Activated naive CD4-positive, alpha-beta T cell treated with anti-CD3 and anti-CD28 coated beads for 36 hours (primary cell): ENCODE measurements around the gene TMEM184B. TPM values are rescaled to one million over a fixed set of nuclear protein-coding genes. Genes with fewer than 3 reads are reported as not detected.

ENCODE experiments used
- CTCF ChIA-PET: fragments of 350-600 bp; sonication (Branson Sonifier 250); formaldehyde crosslinking; loops from one replicate; lab custom pipeline; 2021; ENCODE audit warnings: antibody characterized with exemption; lab: Charles Lee
- DNase-seq: peaks from one replicate; pipeline ENCODE4 v3.0.0-alpha.2; 2020
- H3K27ac Mint-ChIP-seq: one replicate; pipeline ENCODE4 v1.8.0; 2021; ENCODE audit warnings: mild to moderate bottlenecking, mixed read lengths
- H3K27me3 Mint-ChIP-seq: one replicate; pipeline ENCODE4 v1.8.0; 2021; ENCODE audit warnings: low read depth, mixed read lengths
- H3K36me3 Mint-ChIP-seq: one replicate; pipeline ENCODE4 v1.8.0; 2021; ENCODE audit warnings: low read depth, mixed read lengths
- H3K4me1 Mint-ChIP-seq: one replicate; pipeline ENCODE4 v1.8.0; 2021; ENCODE audit warnings: low read depth, mixed read lengths
- H3K4me3 Mint-ChIP-seq: one replicate; pipeline ENCODE4 v1.8.0; 2021; ENCODE audit warnings: mild to moderate bottlenecking, moderate library complexity, mixed read lengths
- H3K9me3 Mint-ChIP-seq: one replicate; pipeline ENCODE4 v1.8.0; 2021; ENCODE audit warnings: mixed read lengths
- intact Hi-C: fragments of 100-400 bp; cut with micrococcal nuclease; formaldehyde crosslinking; loops from one replicate; pipeline ENCODE4 v1.15.1; 2023
- total RNA-seq, 2 experiments: library from RNA; stranded (reverse); gene quantifications; one replicate each; pipeline ENCODE4 v1.2.3, GENCODE V29; 2021

TMEM184B gene
- total RNA-seq, 2 experiments from 2014 or later: 15.0 to 15.3 TPM

GRCh38 chr22:38267086-38267485 lies 5.7 kb downstream of the TMEM184B start:
- H3K36me3 Mint-ChIP-seq: no peaks in the 10 kb centered on the region
- intact Hi-C loops: no loop called here
- H3K27ac Mint-ChIP-seq: peak overlapping the region; percentile 87
- H3K4me3 Mint-ChIP-seq: peak overlapping the region; percentile 32
- H3K27me3 Mint-ChIP-seq: no peaks in the 10 kb centered on the region
- CTCF ChIA-PET: interaction anchor here (0.6 to 1.2 kb wide), 7 partner anchors 11 to 198 kb away, joined by 3 to 4 read pairs (median 3); no protein-coding TSS in a partner anchor
- no peaks in the 10 kb centered on the region for H3K9me3 Mint-ChIP-seq
- peaks cover 53% of the 10 kb centered on the region for H3K4me1 Mint-ChIP-seq
- DNase-seq: peak; percentile 76

GRCh38 chr22:38266120-38266519 lies 6.7 kb downstream of the TMEM184B start:
- CTCF ChIA-PET: interaction anchor here (0.8 to 1.2 kb wide), 2 partner anchors 86 to 197 kb away, joined by 3 read pairs; no protein-coding TSS in a partner anchor
- no peak overlapping the region for H3K4me3 Mint-ChIP-seq
- peak overlapping the region; percentile 87 for H3K27ac Mint-ChIP-seq
- peaks cover 55% of the 10 kb centered on the region for H3K4me1 Mint-ChIP-seq
- H3K9me3 Mint-ChIP-seq: no peaks in the 10 kb centered on the region
- intact Hi-C loops: no loop called here
- no peak for DNase-seq
- no peaks in the 10 kb centered on the region for H3K27me3 Mint-ChIP-seq
- no peaks in the 10 kb centered on the region for H3K36me3 Mint-ChIP-seq

- H3K27me3 Mint-ChIP-seq: no peaks in the 10 kb centered on the region
- H3K4me1 Mint-ChIP-seq: peaks cover 45% of the 10 kb centered on the region
- H3K27ac Mint-ChIP-seq: no peak overlapping the region
- CTCF ChIA-PET: interaction anchor here (1.5 kb wide), 1 partner anchor 213 kb away, joined by 4 read pairs; no protein-coding TSS in a partner anchor
- H3K9me3 Mint-ChIP-seq: no peaks in the 10 kb centered on the region
- DNase-seq: no peak
- H3K4me3 Mint-ChIP-seq: no peak overlapping the region
- intact Hi-C loops: no loop called here
- H3K36me3 Mint-ChIP-seq: no peaks in the 10 kb centered on the region
Measured at GRCh38 chr22:38264322-38264843, 8.4 kb downstream of the TMEM184B start.

GRCh38 chr22:38262051-38262795 lies 10.6 kb downstream of the TMEM184B start:
- Mint-ChIP-seq H3K27ac (no peak overlapping the region), H3K4me1 (peaks cover 32% of the 10 kb centered on the region), H3K4me3 (no peak overlapping the region), H3K9me3 (no peaks in the 10 kb centered on the region), H3K36me3 (no peaks in the 10 kb centered on the region), H3K27me3 (no peaks in the 10 kb centered on the region)
- intact Hi-C loops: loop anchor here (1.0 kb wide), 2 partner anchors 91 to 310 kb away; no protein-coding TSS in a partner anchor
- DNase-seq: peak; percentile 60
- CTCF ChIA-PET: no interaction called here

- no peak overlapping the region for H3K27ac Mint-ChIP-seq
- H3K4me1 Mint-ChIP-seq: peaks cover 25% of the 10 kb centered on the region
- intact Hi-C loops: no loop called here
- no peaks in the 10 kb centered on the region for H3K27me3 Mint-ChIP-seq
- no peaks in the 10 kb centered on the region for H3K36me3 Mint-ChIP-seq
- no peaks in the 10 kb centered on the region for H3K9me3 Mint-ChIP-seq
- no peak for DNase-seq
- CTCF ChIA-PET: interaction anchor here (1.0 kb wide), 1 partner anchor 17 kb away, joined by 3 read pairs; no protein-coding TSS in a partner anchor
- H3K4me3 Mint-ChIP-seq: no peak overlapping the region
Measured at GRCh38 chr22:38260761-38261681, 11.8 kb downstream of the TMEM184B start.

- no peak overlapping the region for H3K27ac Mint-ChIP-seq
Measured at GRCh38 chr22:38259370-38259769, 13.4 kb downstream of the TMEM184B start.

GRCh38 chr22:38258895-38259294 lies 13.9 kb downstream of the TMEM184B start:
- no peak for DNase-seq
- Mint-ChIP-seq H3K9me3 (no peaks in the 10 kb centered on the region), H3K27me3 (no peaks in the 10 kb centered on the region), H3K27ac (peak overlapping the region; percentile 46), H3K36me3 (no peaks in the 10 kb centered on the region), H3K4me3 (no peak overlapping the region), H3K4me1 (peaks cover 22% of the 10 kb centered on the region)
- intact Hi-C loops: no loop called here
- CTCF ChIA-PET: no interaction called here

More at GRCh38 chr22:38259370-38259769, 13.4 kb downstream of the TMEM184B start:
- no peaks in the 10 kb centered on the region for H3K9me3 Mint-ChIP-seq
- intact Hi-C loops: no loop called here
- H3K4me3 Mint-ChIP-seq: no peak overlapping the region
- no peak for DNase-seq
- no peaks in the 10 kb centered on the region for H3K27me3 Mint-ChIP-seq
- CTCF ChIA-PET: no interaction called here
- H3K36me3 Mint-ChIP-seq: no peaks in the 10 kb centered on the region
- peaks cover 22% of the 10 kb centered on the region for H3K4me1 Mint-ChIP-seq

GRCh38 chr22:38257650-38258250 lies 15.1 kb downstream of the TMEM184B start:
- DNase-seq: no peak
- Mint-ChIP-seq H3K4me1 (peaks cover 22% of the 10 kb centered on the region), H3K36me3 (no peaks in the 10 kb centered on the region), H3K4me3 (no peak overlapping the region), H3K27ac (no peak overlapping the region), H3K27me3 (no peaks in the 10 kb centered on the region), H3K9me3 (no peaks in the 10 kb centered on the region)
- CTCF ChIA-PET: interaction anchor here (0.6 to 1.2 kb wide), 2 partner anchors 82 to 206 kb away, joined by 3 read pairs; no protein-coding TSS in a partner anchor
- intact Hi-C loops: no loop called here

GRCh38 chr22:38257181-38257580 lies 15.6 kb downstream of the TMEM184B start:
- intact Hi-C loops: no loop called here
- no peak for DNase-seq
- CTCF ChIA-PET: interaction anchor here (0.6 to 1.2 kb wide), 2 partner anchors 83 to 205 kb away, joined by 3 read pairs; no protein-coding TSS in a partner anchor
- Mint-ChIP-seq H3K27ac (no peak overlapping the region), H3K4me1 (peaks cover 19% of the 10 kb centered on the region), H3K4me3 (no peak overlapping the region), H3K36me3 (no peaks in the 10 kb centered on the region), H3K9me3 (no peaks in the 10 kb centered on the region), H3K27me3 (no peaks in the 10 kb centered on the region)

GRCh38 chr22:38255697-38256096 lies 17.1 kb downstream of the TMEM184B start:
- H3K9me3 Mint-ChIP-seq: no peaks in the 10 kb centered on the region
- no peak overlapping the region for H3K4me3 Mint-ChIP-seq
- DNase-seq: no peak
- no peaks in the 10 kb centered on the region for H3K36me3 Mint-ChIP-seq
- H3K27me3 Mint-ChIP-seq: no peaks in the 10 kb centered on the region
- intact Hi-C loops: no loop called here
- H3K27ac Mint-ChIP-seq: no peak overlapping the region
- CTCF ChIA-PET: interaction anchor here (0.6 to 1.1 kb wide), 2 partner anchors 12 to 14 kb away, joined by 4 read pairs; no protein-coding TSS in a partner anchor
- H3K4me1 Mint-ChIP-seq: peaks cover 8% of the 10 kb centered on the region

GRCh38 chr22:38251341-38251692 lies 21.5 kb downstream of the TMEM184B start:
- H3K36me3 Mint-ChIP-seq: no peaks in the 10 kb centered on the region
- H3K4me1 Mint-ChIP-seq: no peaks in the 10 kb centered on the region
- no peaks in the 10 kb centered on the region for H3K9me3 Mint-ChIP-seq
- CTCF ChIA-PET: interaction anchor here (1.6 kb wide), 1 partner anchor 136 kb away, joined by 5 read pairs; no protein-coding TSS in a partner anchor
- intact Hi-C loops: no loop called here
- no peak overlapping the region for H3K4me3 Mint-ChIP-seq
- DNase-seq: no peak
- no peak overlapping the region for H3K27ac Mint-ChIP-seq
- no peaks in the 10 kb centered on the region for H3K27me3 Mint-ChIP-seq
